Measurements from ENCODE around the gene ALDH3A1.

The ALDH3A1 gene

GRCh38 chr17:19717411-19717908, 30.6 kb downstream of the ALDH3A1 start:
- DNase-seq (ENCODE audit: extremely low read depth, insufficient read length) = no peak
- no peak overlapping the region for H3K4me3 ChIP-seq (replicated peaks; ENCODE audit: low read depth, low read length)
- TF ChIP-seq, protein P1, sequence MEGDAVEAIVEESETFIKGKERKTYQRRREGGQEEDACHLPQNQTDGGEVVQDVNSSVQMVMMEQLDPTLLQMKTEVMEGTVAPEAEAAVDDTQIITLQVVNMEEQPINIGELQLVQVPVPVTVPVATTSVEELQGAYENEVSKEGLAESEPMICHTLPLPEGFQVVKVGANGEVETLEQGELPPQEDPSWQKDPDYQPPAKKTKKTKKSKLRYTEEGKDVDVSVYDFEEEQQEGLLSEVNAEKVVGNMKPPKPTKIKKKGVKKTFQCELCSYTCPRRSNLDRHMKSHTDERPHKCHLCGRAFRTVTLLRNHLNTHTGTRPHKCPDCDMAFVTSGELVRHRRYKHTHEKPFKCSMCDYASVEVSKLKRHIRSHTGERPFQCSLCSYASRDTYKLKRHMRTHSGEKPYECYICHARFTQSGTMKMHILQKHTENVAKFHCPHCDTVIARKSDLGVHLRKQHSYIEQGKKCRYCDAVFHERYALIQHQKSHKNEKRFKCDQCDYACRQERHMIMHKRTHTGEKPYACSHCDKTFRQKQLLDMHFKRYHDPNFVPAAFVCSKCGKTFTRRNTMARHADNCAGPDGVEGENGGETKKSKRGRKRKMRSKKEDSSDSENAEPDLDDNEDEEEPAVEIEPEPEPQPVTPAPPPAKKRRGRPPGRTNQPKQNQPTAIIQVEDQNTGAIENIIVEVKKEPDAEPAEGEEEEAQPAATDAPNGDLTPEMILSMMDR (IDR thresholded peaks at IDR 0.05; ENCODE audit: insufficient read depth, low read length, poor library complexity, severe bottlenecking) = no peak
- no peaks in the 10 kb centered on the region; the same call in none of the 2 replicates for H3K27me3 ChIP-seq (replicated peaks; ENCODE audit: control insufficient read depth, insufficient read depth, low read length)
- no peaks in the 10 kb centered on the region for H3K36me3 ChIP-seq (ENCODE audit: control insufficient read depth, insufficient read depth, low read length)

DNA sequence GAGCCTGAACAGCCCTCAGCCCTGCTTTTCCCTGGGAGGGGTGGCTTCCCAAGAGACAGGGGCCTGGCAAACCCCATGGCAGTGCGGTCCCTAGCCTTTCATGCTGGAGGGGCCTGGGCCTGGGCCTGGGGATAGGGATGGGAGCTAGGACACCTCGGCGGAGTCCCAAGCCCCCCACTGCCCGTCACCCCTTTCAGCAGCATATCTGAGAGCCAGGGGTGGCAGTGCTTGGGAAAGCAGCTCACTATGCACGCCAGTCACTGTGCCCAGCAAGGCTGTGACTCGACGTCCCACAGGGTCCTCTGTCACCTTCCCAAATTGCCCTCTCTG, 31.1 kb downstream of the ALDH3A1 start:
- DNase-seq (ENCODE audit: extremely low read depth, insufficient read length) = no peak
- TF ChIP-seq, protein P1 (IDR thresholded peaks at IDR 0.05; ENCODE audit: insufficient read depth, low read length, poor library complexity, severe bottlenecking) = no peak

DNA sequence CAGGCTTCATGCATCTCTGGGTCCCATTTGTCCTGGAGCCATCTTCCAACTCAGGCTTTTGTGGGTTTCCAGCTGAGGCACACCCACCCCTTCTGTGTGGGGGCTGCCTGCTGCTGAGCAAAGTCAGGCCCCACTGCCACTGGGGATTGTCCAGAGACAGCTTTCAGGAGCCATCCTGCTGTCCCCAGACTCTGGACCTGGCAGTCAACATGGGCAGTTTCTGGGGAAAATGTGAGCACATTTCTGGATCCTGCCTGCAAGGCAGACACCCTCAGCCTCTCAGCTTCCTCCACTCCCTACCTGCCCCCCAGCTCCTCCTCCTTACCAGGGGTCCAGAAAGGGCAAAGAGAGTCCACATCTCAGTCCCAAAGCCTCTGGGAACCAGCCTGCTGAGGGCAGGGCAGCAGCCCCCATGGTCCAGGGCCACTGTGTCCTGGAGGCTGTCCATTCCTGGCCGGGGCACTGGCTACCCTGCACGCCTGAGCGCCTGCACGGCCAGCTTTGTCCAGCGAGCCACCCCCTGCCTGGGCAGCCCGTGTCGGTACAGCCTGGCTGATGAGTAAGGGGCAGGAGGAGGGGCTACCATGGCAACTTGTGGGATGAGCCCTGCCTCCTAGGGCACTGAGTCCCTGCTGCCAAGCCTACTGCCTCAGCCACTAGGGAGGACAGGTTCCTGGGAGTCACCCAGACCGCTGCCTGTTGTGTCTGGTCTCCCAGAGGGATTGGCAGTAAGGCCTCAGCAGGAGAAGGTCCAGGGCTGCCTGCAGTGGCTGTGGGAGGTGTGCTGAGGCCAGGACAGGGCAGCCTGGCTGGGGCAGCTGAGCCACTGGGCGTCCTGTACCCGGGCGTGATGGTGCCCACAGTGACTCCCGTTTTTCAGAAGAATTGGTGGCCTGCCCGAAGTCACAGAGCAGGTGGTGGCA, 31.7 kb downstream of the ALDH3A1 start, which contains the start of gene SLC47A2:
Gene SLC47A2 (minus strand): TSS at position 477 of the 923 bp plus-strand sequence. CDS start 29 bp downstream, at position 448.
- no peaks in the 10 kb centered on the region; the same call in none of the 2 replicates for H3K27me3 ChIP-seq (replicated peaks; ENCODE audit: control insufficient read depth, insufficient read depth, low read length)
- no peak for DNase-seq (ENCODE audit: extremely low read depth, insufficient read length)
- no peak within 1 kb of the TSS for H3K4me3 ChIP-seq (replicated peaks; ENCODE audit: low read depth, low read length)
- TF ChIP-seq, protein P1 (IDR thresholded peaks at IDR 0.05; ENCODE audit: insufficient read depth, low read length, poor library complexity, severe bottlenecking) = no peak
- no peaks in the 10 kb centered on the region for H3K36me3 ChIP-seq (ENCODE audit: control insufficient read depth, insufficient read depth, low read length)

More for the DNA sequence above, 31.1 kb downstream of the ALDH3A1 start:
- H3K36me3 ChIP-seq (ENCODE audit: control insufficient read depth, insufficient read depth, low read length) = no peaks in the 10 kb centered on the region
- H3K4me3 ChIP-seq (replicated peaks; ENCODE audit: low read depth, low read length) = no peak overlapping the region
- H3K27me3 ChIP-seq (replicated peaks; ENCODE audit: control insufficient read depth, insufficient read depth, low read length) = no peaks in the 10 kb centered on the region; the same call in none of the 2 replicates

DNA sequence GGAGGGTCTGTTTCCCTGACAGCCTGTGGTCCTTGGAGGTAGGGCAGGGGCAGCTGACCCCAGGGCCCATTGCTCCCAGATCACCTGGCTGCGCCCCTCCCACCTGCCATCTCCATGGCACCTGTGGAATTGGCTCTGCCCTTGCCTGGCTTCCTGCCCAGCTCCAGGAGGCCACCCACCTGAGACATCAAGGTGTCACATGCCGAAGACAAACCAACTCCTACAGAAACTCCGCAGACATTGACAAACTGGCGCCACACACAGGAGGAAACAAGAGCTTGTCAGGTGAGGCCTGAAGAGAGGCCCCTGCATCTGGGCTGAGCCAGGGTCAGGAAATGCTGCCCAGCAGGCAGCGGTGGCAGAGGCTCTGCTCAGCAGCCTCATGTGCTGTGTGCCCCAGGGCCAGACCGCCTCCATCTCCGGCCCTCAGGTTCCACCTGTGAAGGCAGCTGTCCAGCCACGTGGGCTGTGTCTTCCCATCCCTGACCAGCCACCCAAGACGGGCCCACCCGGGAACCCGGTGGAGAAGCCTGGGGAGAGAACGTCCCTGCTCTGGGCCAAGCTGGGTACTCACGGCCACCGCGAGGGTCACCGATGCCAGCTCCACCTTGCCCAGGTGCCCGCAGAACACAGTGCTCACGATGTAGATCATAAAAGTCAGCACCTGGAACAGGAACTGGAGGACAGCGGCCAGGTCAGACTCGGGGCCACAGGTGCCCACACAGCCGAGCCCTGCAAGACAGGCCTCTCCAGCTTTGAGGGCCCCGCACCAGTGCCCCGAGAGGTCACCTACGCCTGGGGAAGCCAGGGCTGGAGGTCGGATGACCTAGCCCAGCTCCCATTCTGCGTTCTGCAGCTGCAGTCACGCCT, 33.3 kb downstream of the ALDH3A1 start:
- TF ChIP-seq, protein P1 (IDR thresholded peaks at IDR 0.05; ENCODE audit: insufficient read depth, low read length, poor library complexity, severe bottlenecking) = no peak
- Histone ChIP-seq H3K4me3 (replicated peaks; ENCODE audit: low read depth, low read length) (no peak overlapping the region), H3K27me3 (replicated peaks; ENCODE audit: control insufficient read depth, insufficient read depth, low read length) (no peaks in the 10 kb centered on the region; the same call in none of the 2 replicates), H3K36me3 (ENCODE audit: control insufficient read depth, insufficient read depth, low read length) (no peaks in the 10 kb centered on the region)
- no peak for DNase-seq (ENCODE audit: extremely low read depth, insufficient read length)

DNA sequence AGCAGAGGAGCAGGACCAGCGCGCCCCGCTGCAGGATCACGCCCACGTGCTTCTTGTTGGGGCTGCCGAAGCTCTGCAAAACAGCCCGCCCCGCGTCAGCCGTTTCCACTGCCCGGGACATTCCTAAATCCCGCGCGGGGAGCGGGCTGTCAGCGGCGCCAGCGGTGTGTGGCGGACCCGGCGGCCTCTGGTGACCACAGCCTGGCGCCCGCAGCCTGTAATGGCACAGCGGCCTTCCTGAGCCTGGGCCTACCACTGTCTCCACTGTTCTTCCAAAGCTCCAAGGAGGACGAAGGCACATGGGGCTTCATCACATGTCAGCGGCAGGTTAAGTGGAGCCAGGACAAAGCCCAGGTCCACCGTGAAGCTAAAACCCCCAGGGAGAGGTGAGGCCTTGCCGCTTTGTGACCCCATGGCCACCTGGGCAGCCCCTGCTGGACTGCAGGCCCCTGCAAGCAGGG, 34.2 kb downstream of the ALDH3A1 start:
- Histone ChIP-seq H3K4me3 (replicated peaks; ENCODE audit: low read depth, low read length) (no peak overlapping the region), H3K27me3 (replicated peaks; ENCODE audit: control insufficient read depth, insufficient read depth, low read length) (no peaks in the 10 kb centered on the region; the same call in 1 of the 2 replicates), H3K36me3 (ENCODE audit: control insufficient read depth, insufficient read depth, low read length) (no peaks in the 10 kb centered on the region)
- TF ChIP-seq, protein P1 (IDR thresholded peaks at IDR 0.05; ENCODE audit: insufficient read depth, low read length, poor library complexity, severe bottlenecking) = no peak
- DNase-seq (ENCODE audit: extremely low read depth, insufficient read length) = no peak

Data from GM06990 (cell line).